ENCODE results near the gene ASB9. TPM values are rescaled to one million over a fixed set of nuclear protein-coding genes. Genes with fewer than 3 reads are reported as not detected.

The ASB9 gene
- total RNA-seq, 1 donor from 2014 or later: 2.0 TPM

Other genes with a start within 250 kb of the ASB9 start
- not detected for gene ASB11, start 45.6 kb upstream of the ASB9 start, total RNA-seq
- gene PIGA, start 65.4 kb upstream of the ASB9 start, total RNA-seq: 16.6 TPM
- gene VEGFD, start 114.3 kb upstream of the ASB9 start, total RNA-seq: 8.2 TPM
- gene PIR, start 223.2 kb upstream of the ASB9 start, total RNA-seq: 30.0 TPM
- 1.7 TPM for gene BMX, start 230.7 kb upstream of the ASB9 start, total RNA-seq